DMS153 treated with DMSO at 0.1 percent for 48 hours (cell line): ENCODE measurements around the gene MAN1A1.

Experiments used
- DNase-seq: peaks from one replicate; lab custom pipeline; 2025; ENCODE audit not compliant: unreplicated experiment; lab: John Stamatoyannopoulos, UW

Gene MAN1A1

DNA sequence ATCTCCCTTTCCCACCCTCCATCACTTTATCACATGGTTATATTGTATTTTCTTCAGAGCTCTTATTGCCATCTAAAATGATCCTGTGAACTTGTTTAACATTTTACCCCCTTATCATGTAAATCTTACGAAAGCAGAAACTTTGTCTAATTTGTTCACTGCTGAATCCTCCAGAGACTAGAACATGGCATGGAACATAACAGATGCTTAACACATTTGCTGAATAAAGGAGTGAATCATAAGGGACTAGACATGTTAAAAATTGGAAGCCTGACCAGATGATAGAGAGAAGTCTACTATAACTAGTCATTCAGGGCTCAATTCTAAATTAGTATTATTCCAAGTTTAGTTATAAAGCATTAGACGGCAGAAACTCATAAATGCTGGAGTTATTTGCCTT is 73.3 kb downstream of the MAN1A1 start:
- no peak for DNase-seq

DNA sequence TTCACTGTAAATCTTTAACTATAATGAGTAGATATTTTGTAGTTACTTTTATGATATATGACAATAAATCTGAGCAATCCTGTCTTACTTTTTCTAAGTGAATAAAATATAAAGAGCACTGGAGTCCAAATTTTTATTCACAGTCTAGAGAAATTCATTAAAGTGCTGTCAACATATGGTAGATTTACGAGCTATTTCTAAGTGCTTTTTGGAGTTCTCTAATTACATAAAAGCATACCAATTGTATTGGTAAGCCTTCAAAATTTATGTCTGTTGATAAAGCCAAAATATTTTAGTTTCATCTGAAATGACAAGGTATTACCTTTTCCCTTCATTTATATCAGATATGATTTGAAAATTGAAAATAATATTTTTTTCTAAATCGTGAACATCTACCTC is 75.4 kb downstream of the MAN1A1 start:
- no peak for DNase-seq

DNA sequence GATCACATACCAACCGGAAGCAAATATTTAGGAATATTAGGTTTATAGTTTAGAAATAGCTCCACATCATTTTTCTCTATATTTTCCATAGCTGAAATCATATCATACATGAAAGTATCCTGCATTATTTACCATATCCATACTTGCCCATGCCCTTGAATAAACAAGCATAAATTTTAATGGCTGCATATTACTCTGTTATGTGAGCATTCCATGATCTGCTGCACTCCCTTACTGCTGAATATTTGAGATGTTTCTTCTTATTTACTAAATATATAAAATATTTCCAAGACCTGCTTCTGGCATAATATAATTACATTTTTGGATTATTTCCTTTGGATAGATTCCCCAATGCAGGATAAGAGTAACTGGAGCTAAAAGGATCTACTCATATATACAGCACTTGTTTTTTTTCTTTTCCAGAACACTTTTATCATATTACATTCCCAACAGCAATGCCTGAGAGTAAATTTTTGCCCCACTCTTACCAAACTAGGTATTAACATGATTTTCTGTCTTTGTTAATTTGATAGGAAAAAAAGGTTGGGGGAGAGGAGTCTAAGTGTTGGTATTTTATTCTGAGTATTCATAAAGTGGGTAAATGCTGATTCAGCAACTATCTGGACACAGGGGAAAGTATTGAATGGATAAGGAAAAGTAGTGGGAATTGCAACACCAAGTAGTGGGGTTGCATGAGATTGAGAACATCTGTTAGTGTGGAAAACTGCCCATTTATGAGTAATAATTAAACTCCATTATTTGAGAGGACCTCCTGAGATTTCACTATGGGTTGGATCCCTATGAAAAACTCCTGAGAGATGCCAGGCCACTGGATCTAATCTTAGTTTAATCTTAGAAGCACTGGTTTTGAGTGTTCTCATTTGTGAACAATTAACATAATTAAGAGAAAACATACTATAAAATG is 76.0 kb downstream of the MAN1A1 start:
- DNase-seq: no peak

DNA sequence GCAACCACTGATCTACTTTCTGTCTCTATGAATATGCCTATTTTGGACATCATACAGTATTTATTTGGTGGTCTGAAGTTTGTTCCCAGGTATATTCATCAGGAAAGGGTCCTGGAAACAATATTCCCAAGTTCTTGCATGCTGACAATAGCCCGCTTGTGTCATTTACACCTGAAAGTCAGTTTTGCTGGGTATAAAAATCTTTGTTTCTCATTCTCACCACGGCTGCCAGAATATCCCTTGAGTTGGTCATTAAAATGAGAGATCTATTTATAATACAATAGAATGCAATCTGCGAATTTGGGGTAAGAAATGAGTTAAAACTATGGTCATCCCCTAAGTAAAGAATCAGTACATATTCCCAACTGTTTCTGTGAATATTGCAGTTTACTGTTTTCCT is 79.0 kb downstream of the MAN1A1 start:
- no peak for DNase-seq

DNA sequence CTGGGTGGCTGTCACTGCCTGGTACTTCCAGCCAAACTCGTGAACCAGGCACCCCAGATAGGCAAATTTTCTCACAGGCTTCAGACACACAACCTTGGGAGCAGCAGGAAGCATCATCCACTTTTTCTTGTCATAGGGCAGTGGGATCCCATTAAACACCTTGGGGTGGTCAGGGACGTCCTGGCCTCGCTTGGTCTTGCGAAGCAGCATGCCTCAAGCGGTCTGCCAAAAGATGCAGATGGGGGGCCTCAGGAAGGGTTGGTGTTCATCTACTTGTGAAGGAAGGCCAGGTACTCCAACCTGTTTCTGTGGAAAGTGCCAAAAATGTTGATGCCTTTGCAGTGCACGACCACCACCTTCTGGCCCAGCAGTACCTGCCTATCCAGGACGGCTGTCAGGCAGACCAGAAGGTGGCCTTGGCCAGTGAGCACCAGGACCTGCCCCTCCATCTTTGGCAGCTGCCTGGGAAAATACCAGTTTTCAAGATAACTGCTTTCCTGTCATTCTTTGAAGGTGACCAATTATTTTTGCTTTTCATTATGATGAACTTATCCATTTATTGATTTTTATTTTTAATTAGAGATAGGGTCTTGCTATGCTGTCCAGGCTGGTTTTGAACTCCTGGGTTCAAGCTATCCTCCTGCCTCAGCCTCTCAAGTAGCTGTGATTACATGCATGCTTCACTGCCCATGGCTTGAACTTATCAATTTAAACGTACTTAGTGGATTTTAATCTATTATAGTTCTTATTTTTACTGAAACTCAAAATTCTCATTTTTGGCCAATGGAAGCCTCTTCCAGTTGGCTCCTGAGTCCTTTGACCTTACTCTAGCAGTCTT is 80.1 kb downstream of the MAN1A1 start:
- DNase-seq: no peak

DNA sequence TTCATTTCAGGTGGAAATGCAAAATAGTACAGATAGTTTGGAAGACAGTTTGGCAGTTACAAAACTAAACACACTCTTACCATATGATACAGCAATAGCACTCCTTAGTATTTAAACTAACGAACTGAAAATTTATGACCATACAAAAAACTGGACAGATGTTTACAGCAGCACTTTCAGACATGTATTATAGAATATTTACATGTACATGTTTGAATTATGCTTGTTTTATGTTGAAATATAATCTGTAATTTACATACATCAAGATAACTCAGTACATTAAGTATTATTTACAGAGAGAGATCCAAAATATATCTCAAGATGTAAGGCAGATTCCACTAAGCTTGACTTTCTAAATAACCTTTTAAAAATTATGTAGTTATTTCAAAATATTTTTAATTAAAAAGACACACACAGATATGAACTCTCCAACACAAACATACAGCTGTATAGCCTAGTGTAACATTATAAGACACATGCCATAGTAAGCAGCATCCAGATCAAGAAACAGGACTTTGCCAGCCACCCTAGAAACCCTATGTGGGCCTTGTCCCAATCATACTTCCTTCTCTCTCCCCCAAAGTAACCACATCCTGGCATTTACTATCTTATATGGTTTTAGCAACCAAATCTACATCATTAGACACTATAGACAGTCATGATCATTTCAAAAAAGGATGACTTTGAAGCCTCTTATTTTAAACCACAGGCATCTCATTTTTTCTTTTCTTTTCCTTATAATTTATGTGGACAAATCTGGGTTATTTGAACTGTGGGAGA is 82.2 kb downstream of the MAN1A1 start:
- DNase-seq: no peak

DNA sequence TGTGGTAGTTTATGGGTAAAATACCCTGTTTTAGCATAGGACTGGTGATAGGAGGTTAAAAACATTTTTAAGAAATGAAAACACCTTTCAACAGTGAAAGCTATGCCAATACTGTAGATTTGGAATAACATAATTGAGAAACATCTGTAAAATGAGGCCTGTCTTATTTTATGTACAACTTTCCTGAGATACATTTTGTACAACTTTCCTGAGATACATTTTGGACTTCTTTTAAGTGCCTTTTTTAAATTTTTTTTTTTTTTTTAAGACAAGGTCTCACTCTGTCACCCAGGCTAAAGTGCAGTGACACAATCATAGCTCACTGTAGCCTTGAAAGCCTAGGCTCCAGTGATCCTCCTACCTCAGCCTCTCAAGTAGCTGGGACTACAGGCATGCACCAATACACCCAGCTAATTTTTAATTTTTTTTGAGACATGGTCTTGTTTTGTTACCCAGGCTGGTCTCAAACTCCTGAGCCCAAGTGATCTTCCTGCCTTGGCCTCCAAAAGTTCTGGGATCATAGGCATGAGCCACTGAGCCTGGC is 84.6 kb downstream of the MAN1A1 start:
- no peak for DNase-seq

DNA sequence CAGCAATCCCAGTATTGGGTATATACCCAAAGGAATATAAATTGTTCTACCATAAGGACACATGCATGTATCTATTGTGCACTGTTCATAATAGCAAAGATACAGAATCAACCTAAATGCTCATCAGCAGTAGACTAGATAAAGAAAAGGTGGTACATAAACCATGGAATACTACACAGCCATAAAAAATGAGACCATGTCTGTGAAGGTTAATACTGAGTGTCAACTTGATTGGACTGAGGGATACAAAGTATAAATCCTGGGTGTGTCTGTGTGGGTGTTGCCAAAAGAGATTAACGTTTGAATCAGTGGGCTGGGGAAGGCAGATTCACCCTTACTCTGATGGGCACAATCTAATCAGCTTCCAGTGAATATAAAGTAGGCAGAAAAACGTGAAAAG is 86.9 kb downstream of the MAN1A1 start:
- no peak for DNase-seq

DNA sequence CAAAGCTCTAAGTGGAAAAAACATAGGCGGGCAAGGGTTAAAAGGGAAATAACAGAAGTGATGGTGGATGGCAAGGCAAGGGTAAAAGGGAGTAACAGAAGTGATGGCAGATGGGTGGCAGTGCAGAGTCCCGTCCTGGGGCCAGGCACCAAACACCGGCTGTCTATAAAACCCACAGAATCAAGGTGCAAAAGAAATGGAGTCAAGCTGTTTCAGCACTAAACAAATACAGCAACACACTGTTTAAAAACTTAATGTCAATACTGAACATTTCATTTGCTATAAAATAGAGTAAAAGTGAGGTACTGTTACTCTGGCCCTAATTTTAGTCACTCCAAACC is 87.6 kb downstream of the MAN1A1 start:
- no peak for DNase-seq

DNA sequence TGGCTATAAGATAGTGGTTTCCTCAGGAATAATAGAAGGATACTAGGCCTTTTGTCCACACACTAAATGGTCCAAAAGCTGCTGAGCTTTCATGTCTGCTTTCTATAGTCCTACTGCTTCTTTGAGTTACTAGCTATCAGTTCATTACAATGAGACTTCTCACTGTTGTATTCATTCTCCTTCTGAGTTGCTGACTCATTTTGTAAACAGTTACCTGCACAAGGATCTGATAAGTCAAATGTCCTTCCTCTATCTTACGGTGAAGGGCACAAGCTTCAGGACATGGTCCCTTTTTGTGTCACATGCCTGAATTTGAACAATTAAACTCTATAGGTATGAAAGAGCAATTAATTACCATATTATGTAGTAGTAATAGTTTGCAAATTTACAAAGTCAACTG is 90.5 kb downstream of the MAN1A1 start:
- no peak for DNase-seq

DNA sequence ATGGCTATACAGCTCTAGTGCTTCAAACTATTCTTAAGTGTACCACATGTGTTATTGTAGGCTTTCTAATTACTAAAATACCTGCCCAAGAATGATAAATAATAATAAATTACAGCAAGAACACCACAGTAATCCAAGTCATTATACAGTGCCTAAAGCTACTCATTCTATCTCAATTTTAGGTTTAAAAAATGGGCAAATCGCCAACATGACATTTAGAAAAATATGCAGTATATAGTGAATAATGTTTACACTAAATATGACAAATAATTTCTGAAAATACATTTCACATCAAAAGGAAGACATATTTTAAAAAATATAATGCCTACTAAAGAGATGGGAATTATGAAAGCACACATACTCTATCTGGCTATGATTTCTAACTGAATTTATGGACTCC is 91.8 kb downstream of the MAN1A1 start:
- no peak for DNase-seq

DNA sequence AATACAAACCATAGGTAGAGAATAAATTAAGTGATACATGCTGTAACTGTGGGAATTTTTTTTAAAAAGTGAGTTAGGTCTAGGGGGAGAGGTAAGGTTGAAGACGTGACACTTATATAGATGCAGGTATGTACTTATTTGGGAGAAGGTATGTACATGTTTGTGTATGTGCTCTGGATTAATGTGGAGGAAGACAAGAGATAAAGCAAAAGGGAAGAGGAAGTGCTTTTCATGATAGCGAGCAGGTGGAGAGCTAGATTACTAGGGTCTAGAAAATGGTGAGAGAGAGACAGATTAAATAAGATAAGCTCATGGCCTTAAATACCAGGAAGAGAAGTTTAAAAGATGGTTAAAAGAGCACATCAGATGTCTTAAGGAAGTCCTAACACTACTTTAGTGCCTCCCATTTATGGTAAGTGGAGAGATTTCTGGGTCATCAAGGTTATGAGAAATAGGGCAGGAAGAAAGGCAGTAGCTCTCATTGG is 92.5 kb downstream of the MAN1A1 start:
- no peak for DNase-seq

DNA sequence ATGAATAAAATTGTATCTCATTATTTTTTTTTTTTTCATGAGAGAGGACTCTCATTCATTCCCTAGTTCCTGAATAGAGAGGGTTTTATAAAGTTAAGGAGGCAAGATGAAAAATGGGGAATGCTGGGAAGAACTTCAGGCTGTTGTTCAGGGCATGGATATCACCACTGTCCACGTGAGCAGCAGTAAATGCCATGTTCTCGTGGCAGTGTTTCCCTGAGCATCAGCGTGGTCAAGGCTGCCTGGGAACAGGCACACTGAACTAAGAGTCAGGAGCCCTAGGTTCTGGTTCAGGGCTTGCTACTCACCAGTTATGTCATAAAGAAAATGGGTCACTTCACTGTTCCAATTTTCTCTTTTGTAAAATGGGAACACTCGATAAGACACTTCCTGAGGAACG is 93.2 kb downstream of the MAN1A1 start:
- DNase-seq: no peak

DNA sequence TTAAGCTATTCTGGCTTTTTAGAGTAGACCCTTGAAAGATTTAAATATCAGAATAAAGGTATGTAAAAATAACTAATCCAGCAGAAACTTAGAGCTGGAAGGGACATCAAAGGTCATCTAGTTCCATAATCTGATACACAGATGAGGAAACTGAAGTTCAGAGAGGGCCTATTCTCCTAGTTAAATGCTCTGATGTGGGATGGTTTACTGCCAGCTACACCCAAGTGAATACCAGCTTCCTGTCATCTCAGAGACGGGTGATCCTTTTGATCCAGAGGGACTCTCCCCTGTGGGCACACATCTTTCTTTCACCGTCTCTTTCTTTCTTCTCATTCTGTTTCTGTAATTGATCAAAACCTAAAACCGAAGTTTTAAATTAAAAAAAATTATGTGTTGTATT is 94.1 kb downstream of the MAN1A1 start:
- DNase-seq: no peak

DNA sequence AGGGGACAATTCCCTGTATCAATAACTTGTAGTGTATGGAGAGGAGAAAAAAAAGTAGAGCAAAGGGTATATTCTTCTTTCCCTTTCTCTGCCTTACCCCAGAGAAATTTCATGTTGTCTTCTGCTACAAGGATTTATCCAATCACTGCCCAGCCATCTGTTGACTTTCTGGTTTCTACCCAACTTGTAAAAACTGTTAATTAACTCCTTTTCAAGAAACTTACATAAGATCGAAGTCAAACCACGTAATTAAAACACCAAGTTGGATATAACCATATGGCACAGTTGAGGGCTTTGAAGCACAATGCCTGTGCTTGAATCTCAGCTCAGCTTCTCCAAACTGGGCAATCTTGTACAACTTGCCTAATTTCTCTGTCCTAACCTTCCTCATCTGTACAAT is 99.5 kb downstream of the MAN1A1 start:
- DNase-seq: no peak

DNA sequence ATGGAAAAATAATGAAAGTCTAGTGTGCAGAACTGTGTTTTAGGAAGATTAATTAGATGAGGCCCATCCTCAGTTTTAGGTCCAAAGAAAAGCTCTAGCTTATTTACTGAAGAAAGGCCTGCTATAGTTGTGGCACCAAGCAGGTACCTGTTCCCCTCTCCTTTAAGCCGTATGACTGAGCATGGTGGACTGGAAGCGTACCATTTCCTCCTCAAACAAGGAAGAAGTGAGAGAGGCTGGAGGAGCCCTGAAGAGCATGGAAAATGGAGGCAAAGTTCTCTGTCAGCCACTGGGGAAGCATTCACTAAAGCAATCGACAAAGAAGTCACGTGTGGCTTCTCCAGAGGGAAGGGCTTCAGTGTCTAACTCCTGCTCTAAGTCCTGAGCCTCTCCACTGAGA is 100.2 kb downstream of the MAN1A1 start:
- DNase-seq: no peak

DNA sequence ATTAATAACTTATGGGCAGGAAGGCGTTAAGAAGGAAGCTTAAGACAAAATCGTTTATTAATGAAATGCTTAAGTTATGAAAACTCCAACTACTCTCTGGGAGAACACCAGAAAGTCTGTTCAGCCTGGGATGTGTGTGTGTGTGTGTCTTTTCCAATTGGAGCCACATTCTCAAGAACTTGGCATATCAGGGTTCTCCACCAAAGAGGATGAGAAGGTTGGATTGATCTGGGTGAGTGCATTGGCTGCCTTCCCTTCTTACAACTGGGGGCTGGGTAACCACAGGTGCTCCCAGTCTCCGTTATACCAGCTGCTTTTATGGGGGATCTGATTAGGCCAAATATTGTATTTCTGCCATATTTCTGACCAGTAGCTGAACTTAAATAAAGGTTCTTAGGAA is 102.1 kb downstream of the MAN1A1 start:
- DNase-seq: no peak

DNA sequence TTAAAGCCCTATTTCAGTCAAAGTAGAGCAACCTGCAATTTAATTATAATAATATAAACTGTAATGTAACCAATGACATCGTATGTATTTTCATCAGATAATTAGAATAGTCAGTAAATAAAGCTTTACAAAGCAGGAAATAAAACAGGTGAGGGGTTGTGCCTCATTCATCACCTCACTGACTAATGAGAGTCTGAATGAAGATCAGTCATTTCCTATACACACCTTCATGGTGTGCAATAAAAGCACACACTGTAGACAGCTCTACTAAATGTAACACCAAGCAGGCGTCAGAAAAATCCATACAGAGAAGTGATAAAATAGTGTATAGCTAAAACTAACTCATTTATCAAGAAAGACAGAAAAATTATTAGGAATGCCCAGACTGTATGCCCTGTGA is 105.9 kb downstream of the MAN1A1 start:
- no peak for DNase-seq

DNA sequence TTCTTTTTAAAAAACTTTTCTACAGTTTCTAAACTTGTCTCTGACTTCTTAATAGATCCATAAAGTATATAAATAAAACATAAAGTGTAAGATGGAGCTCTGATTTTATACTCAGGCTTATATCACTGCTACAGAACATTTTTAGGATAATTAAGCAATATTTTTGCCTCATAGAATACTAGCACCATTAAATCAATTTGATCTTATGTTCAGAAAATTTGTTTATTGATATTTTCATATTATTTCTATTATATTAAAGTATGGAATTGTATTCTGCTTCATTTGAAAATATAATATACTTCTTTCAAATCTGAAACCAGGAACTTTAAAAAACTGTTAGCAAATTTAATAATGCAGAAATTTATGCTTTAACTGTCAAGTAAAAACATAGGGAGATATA is 106.5 kb downstream of the MAN1A1 start:
- no peak for DNase-seq

DNA sequence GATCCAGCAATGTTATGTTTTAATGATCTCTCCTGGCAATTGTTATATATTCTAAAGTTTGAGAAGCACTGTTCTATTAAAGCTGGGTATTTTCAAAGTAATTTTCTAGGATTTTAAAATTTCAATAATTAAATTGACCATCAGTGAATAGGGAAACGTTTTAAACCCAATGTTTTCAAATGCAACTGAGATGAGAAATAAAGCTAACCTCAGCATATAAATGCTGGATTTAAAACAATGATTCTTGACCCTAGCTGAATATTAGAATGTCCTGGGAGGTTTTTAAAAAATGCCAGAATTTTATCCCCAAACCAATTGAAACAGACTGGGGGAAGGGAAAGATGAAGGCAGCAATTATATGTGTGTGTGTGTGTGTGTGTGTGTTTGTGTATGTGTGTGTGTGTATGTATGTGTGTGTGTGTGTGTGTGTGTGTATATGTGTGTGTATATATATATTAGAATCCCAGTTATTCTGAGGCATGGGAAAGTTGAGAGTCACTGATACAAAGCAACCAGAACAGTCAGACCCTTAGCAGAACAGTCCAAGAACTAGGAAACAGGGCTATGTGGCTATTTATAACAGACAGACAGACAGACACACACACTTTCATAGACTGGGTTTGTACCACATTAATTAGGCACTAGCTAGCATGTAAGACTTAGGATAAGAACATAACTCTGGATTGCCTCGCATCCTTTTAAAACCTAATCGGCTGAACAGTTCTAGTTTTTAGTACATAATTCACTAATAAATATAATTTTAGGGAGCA is 107.8 kb downstream of the MAN1A1 start:
- no peak for DNase-seq

DNA sequence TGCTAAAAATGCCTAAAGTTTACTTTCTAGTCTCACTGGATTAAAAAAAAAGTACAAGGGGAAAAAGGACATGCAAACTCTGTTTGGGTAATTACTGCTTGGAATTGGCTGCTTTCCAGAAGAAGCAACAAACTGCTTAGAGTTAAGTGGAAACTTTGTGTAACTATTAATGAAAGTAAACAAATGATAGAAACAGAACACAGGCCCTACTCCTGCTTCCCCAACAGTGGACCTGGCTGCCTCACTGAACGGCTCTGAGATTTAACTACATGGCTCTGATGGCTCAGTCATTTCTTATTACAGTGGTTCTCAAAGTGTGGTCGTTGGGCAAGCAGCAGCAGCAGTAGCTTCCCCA is 108.5 kb downstream of the MAN1A1 start:
- DNase-seq: no peak
